NT2/D1 (cell line): ENCODE results near the gene EPHA2.

Experiments used
- SUZ12 ChIP-seq: IDR thresholded peaks from 2 replicates; pipeline ENCODE4 v1.6.1; 2011; ENCODE audit not compliant: insufficient read length, insufficient read depth; ENCODE audit errors: extremely low read depth
- YY1 ChIP-seq: IDR thresholded peaks from 2 replicates; pipeline ENCODE4 v1.6.1; 2011; ENCODE audit not compliant: insufficient read length, insufficient read depth

- TF ChIP-seq YY1 (no peak), SUZ12 (no peak)
These were observed 6.7 kb downstream of the EPHA2 start for GRCh38 chr1:16149146-16149545.
